Stimulated activated CD4-positive, alpha-beta T cell treated with anti-CD3 and anti-CD28 coated beads, Interleukin-2, amount 100 ng/mL, for 4 hours (primary cell): Measurements from ENCODE around the gene ADARB1.

Source experiments
- DNase-seq: peaks from one replicate; pipeline ENCODE4 v3.0.0-alpha.2; 2020; ENCODE audit warnings: low read depth

ADARB1 gene

GRCh38 chr21:45203983-45204382 lies 129.6 kb downstream of the ADARB1 start:
- DNase-seq: no peak

GRCh38 chr21:45204395-45204794 lies 130.0 kb downstream of the ADARB1 start:
- DNase-seq: no peak

- DNase-seq: no peak
Measured at GRCh38 chr21:45207839-45208626, 133.7 kb downstream of the ADARB1 start.

GRCh38 chr21:45208627-45208951 lies 134.2 kb downstream of the ADARB1 start:
- DNase-seq: no peak

- DNase-seq: no peak
Measured at GRCh38 chr21:45209046-45209445, 134.7 kb downstream of the ADARB1 start.

- no peak for DNase-seq
Measured at GRCh38 chr21:45209685-45210284, 135.4 kb downstream of the ADARB1 start.

GRCh38 chr21:45210461-45210983 lies 136.1 kb downstream of the ADARB1 start:
- no peak for DNase-seq

- no peak for DNase-seq
Measured at GRCh38 chr21:45211661-45212060, 137.3 kb downstream of the ADARB1 start.

- DNase-seq: no peak
Measured at GRCh38 chr21:45213392-45213791, 139.0 kb downstream of the ADARB1 start.

- DNase-seq: no peak
Measured at GRCh38 chr21:45215213-45215612, 140.8 kb downstream of the ADARB1 start.

- no peak for DNase-seq
Measured at GRCh38 chr21:45217010-45217409, 142.6 kb downstream of the ADARB1 start.

GRCh38 chr21:45219517-45219916 lies 145.1 kb downstream of the ADARB1 start:
- DNase-seq: no peak

- no peak for DNase-seq
Measured at GRCh38 chr21:45220071-45220481, 145.7 kb downstream of the ADARB1 start.

- DNase-seq: no peak
Measured at GRCh38 chr21:45220714-45221490, 146.5 kb downstream of the ADARB1 start.

- DNase-seq: no peak
Measured at GRCh38 chr21:45222001-45222400, 147.6 kb downstream of the ADARB1 start.

- no peak for DNase-seq
Measured at GRCh38 chr21:45223236-45224185, 149.1 kb downstream of the ADARB1 start.

- DNase-seq: peak; percentile 24
Measured at GRCh38 chr21:45224189-45224938, 150.0 kb downstream of the ADARB1 start.

- no peak for DNase-seq
Measured at GRCh38 chr21:45225041-45225740, 150.8 kb downstream of the ADARB1 start.

GRCh38 chr21:45225741-45226327 lies 151.5 kb downstream of the ADARB1 start:
- DNase-seq: no peak
